ENCODE results near the gene MFAP2.
A peak's percentile ranks its signal among the peaks of the same experiment; 100 is the strongest.

Gene MFAP2, protein sequence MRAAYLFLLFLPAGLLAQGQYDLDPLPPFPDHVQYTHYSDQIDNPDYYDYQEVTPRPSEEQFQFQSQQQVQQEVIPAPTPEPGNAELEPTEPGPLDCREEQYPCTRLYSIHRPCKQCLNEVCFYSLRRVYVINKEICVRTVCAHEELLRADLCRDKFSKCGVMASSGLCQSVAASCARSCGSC

DNA sequence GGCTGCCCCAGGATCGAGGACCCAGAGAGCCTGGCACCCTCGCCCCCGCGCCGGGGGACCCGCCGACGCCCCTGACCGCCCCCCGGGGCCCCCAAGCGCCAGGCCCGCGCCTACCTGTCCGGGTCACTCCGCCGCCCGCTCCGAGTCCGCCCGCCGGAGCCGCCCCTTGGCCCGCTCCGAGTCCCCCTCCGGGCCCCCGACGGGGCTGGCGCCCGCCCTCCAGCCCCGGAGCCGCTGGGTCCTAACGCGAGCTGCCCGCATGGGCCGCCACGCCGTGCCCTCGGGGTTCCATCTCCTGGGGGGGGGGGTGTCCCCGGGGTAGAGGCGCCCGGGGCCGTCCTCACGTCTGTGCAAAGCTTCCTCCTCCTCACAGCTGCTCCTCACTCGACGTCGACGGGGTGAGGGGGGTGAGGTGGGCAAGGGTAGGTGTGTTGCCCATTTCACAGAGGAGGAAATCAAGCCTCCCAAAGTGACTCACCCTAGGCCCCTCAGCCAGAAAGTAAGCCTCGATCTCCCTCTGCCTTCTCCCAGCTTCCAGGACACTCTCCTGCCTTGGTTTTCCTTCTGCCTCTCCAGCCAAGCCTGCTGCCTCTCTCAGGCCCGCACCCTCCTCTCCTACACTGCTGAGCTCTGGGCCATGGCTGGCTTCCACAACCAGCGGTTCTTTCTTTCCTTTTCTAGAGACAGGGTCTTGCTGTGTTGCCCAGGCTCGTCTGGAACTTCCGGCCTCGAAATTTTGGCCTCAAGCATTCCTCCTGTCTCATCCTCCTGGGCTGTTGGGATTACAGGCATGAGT, at the start of gene MFAP2:
MFAP2 (minus strand) TSS at position 148 of the 796 bp plus-strand sequence. CDS start 2,347 bp downstream, outside the sequence.
- DNase-seq: no peak

DNA sequence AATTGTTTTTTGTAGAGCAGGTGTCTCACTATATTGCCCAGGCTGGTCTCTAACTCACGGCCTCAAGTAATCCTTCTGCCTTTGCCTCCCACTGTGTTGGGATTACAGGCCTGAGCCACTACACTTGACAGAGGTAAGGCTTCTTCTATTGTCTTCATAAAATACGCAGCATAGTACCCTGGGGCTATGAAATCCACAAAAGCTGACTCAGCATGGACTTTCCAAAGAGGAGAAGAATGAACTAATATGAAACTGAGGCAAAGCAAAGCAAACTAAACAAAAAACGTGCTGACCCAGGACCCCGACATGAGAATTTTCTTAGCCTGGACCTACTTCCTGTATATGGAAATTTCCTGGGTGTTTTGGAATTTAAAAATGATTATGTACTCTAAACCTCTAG, 49.8 kb upstream of the MFAP2 start:
- no peak for DNase-seq

GRCh38 chr1:17028662-17029188, 48.3 kb upstream of the MFAP2 start:
- no peak for DNase-seq

GRCh38 chr1:17027900-17028299, 47.5 kb upstream of the MFAP2 start:
- no peak for DNase-seq

GRCh38 chr1:17027403-17027802, 47.0 kb upstream of the MFAP2 start:
- no peak for DNase-seq

GRCh38 chr1:17024721-17025120, 44.3 kb upstream of the MFAP2 start:
- no peak for DNase-seq

DNA sequence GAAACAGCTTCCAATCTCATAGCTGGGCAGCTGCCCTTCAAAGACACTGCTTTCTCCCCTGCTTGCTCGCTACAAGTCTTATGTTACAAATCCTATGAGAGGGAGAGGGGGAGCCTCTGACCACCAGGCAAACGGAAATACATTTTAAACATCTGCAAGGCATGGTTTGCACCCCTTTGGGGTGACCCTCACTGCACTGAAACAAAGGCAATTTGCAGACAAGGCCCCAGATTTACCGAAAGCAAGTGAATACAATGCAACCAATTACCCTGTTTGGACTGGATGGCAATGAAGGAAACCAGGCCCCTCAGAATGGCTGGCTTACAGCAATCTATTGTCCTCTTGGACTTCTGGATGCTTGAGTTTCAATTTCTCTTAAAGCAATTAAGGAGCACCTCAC, 43.2 kb upstream of the MFAP2 start:
- no peak for DNase-seq

- DNase-seq: no peak
Observed at GRCh38 chr1:17023102-17023501, 42.7 kb upstream of the MFAP2 start.

DNA sequence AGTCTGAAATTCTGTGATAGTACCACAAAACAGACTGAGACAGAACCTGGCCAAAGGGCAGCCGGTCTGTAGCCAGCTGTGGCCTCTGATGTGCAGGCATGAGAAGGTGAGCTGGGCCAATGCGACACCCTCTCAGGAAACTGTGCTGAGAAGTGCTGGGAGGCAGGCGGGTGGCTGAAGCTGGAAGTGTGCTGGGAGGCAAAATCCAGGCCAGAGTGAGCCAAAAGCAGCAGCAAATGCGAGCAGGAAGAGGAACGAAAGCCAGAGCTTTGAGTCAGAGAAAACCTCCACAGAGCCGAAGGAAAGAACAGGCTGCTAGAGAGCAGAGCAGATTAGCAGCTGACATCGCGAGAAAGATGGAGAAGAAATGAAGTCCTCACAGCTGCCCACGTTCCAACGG, 41.5 kb upstream of the MFAP2 start:
- DNase-seq: no peak

DNA sequence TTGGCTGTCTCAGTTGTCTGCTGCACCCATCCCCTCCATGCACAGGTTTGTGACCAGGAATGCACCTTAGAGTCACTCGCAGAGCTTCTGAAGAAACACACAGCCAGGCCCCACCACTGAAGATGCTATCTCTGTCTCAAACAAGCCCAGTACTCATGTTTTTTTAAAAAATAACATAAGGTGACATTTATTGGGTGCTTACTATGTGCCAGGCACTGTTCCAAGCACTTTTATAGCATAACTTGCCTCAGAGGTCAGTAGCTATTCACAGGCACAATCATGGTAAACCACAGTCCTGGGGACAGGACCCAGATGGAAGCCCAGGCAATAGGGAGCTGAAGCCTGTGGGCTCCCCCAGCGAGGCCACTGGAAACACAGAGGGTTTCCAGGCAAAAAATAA, 40.1 kb upstream of the MFAP2 start:
- DNase-seq: no peak

DNA sequence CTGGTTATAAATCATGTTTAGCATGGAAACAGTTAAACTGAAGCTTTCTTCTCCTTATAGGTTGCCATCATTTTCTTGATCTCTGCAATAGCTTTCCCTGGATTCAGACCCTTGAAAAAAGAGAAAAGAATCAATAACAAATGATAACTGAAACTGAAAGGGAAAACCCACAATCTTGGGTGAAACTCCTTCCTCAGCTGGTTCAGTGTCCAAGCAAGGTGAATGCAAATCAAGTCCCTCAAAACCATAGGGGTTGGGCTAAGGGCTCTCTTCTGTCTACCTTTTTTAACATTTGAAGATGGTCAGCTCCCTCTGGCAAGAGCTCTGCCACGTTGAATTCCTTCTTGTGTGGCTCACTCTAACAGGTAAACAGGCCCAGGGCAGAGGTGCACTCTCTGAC, 38.4 kb upstream of the MFAP2 start:
- no peak for DNase-seq

GRCh38 chr1:17017435-17017834, 37.0 kb upstream of the MFAP2 start:
- no peak for DNase-seq

DNA sequence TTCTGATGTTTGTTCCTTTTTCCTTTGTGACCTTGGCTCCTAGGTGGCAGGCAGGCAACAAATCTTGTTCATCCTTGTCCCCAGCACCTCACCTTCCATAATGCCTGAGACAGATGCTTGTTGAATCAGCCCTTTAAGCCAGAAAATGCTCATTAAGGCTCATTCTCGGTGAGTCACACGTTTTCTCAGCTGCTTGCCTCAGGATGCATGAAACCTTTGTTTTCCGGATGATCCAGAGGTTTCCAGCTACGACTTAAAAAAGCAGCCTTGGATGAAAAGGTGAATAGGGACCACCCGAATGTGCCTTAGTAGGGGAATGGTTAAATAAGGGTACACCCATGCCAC, 35.9 kb upstream of the MFAP2 start:
- no peak for DNase-seq

DNA sequence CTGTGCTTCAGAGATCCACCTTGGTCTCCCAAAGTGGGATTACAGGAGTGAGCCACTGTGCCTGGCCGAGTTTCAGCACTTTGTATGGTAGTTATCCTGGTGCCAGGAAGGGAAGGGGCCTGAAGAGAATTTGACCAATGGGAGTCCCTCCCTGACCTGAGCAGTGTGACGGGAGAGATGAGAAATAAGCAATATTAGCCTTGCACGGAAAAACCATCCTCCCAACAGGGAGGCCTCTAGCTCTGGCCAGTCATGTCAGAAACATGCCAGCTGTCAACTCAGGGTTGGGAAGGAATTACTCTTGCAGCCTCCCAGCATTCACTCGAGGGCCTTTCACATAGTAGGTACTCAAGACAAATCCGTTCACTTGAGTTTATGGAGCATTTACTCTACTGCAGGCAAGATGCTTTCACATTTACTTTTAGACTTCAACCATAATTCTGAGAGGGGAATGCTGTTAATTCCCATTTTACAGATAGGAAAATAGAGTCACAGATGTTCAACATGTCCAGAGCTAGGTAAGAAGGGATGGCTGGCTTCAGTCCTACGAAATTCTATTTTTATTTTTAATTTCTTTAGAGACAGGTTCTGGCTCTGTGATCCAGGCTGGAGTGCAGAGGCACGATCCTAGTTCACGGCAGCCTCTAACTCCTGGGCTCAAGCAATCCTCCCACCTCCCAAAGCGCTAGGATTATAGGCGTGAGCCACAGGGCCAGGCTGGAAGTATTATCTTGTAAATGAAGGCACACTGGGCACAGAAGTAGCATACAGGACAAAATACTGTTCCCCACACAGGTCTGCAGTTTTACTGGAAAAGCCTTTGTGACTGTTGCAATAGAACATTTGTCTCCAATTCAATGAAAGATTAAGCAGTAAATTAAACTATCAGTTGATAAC, 34.5 kb upstream of the MFAP2 start:
- no peak for DNase-seq

DNA sequence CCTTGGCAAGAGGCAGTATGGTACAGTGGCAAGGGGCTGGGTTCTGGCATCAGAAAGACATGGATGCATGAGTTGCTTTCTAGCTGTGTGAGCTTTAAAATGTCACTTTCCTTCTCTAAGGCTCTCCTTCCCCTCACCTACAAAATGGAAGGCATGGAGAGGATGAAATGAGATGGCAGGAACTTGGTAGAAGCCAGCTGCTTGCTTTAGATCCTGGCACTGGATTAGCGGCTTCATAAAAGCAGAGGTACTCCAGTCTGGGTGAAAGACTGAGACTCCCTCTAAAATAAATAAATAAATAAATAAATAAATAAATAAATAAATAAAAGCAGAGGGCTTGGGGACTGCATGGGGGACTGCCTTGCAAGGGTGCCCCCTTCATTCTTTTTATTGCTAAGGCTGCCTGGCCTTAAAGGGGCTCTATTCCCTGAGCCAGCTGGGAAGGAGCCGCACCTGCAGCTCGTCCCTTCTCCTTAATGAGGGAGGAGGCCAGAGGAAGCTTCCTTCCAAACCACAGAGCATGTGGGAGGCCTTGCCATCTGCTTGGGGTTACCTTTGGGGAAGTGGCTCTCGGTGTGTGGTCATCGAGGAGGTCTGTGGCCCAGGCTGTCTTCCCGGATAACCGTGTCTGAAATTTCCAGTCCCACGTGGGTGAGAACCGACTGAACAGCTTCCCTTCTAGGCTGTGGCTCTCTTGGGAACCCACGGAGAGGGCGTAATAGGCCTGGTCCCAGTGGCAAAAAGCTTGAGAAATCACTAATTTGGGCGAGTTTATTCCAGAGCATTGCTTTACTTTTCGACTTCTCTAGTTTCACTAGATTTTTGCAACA, 33.3 kb upstream of the MFAP2 start:
- DNase-seq: no peak

DNA sequence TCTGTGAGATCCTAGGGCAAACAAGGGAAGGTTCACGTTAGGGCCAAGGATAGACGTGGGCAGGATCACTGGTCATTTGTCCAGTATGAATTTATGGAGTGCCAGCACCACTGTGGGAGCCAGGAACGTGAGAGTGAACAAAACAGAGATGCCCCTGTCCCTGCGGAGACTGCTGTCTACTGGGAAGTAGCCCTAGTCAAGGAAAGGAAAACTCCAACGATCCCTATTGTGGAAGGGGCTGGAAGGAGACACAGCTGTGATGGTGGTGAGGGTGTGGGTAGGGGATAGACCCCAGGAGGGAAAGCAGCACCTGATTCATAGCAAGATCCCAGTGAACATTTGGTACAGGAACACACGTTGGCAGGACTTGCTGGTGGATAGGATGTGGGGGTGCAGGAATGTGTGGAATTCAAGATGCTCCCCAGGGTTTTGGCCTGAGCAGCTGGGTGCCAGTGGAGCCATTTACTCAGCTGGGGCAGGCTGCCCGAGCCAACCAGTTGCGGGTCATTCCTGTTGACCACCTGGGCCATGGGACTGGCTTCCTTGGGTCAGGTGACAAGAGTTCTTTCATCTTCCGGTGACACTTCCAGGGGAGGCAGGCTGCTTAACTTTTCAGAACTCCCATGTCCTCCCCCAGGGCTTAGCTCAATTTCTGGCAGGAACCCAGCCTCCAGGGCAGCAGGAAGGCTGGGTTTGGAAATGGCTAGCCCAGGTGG, 32.5 kb upstream of the MFAP2 start:
- no peak for DNase-seq

- DNase-seq: peak; percentile 67
Observed at GRCh38 chr1:17011439-17012307, 31.3 kb upstream of the MFAP2 start, which contains the start of gene ATP13A2. TSS of gene ATP13A2 (minus strand) at chr1:17011928. CDS start at chr1:17011738, 190 bp downstream.

- no peak for DNase-seq
Observed at GRCh38 chr1:17011092-17011438, 30.6 kb upstream of the MFAP2 start.

- DNase-seq: no peak
Observed at GRCh38 chr1:17009706-17010105, 29.3 kb upstream of the MFAP2 start.

DNA sequence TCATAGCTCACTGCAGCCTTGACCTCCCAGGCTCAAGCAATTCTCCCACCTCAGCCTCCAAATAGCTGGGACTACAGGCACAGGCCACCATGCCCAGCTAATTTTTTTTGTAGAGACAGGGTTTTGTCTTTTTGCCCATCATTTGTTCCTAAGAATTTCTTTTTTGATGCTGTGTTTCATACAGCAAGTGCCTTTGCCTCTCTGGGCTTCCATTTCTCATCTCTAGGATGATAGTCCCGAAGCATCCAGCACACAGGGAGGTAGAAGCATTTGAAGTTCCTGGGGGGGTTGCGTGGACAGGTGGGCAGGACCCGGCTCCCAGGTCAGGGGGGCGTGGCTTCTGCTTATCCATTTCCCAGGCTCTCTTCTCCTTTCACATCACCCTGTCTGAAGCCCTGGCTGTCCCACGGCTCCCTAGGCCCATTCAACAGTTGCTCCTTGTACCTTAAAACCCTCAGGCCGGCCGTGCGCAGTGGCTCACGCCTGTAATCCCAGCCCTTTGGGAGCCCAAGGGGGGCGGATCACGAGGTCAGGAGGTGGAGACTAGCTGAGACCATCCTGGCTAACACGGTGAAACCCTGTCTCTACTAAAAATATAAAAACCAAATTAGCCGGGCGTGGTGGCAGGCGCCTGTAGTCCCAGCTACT, 27.9 kb upstream of the MFAP2 start:
- no peak for DNase-seq
